ENCODE measurements around the gene CPEB2. TPM values are rescaled to one million over a fixed set of nuclear protein-coding genes. Genes with fewer than 3 reads are reported as not detected.

Gene CPEB2
- total and polyA plus RNA-seq, 9 of the 15 experiments (the other 6 are each of a cell fraction or from before 2014, with no cell fraction given), result 0.39 to 3.0 (median 1.4) TPM

DNA sequence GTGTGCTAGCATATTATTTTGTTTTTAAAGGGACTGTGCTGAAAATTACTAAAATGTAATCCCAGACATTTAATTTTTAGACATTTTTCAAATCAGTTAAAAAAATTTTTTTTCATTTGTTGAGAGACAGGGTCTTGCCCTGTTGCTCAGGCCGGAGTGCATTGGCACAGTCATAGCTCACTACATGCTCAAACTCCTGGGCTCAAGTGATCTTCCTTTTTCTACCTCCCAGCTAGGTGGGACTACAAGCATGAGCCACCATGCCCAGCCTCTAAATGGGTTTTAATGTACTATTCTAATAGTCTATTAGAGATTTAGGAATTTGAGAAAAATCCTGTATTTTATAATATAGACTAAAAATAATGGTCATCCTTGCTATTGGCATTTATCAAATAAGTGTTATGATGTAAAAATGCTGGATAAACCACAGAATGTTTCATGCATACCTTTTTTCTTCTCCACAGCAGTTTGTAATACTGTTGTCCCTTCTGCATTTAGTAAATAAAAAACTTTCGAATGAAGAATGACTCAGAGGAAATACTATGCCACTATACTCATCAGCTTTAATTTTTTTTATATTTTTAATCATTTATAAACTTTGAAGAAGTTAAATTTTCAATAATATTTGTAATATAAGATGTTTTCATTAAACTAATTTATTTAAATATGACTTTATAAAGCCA lies 29.9 kb downstream of the CPEB2 start (continued):
- TF ChIP-seq ZNF224 (CRISPR knock-in tag; IDR thresholded peaks at IDR 0.05), result no peak

DNA sequence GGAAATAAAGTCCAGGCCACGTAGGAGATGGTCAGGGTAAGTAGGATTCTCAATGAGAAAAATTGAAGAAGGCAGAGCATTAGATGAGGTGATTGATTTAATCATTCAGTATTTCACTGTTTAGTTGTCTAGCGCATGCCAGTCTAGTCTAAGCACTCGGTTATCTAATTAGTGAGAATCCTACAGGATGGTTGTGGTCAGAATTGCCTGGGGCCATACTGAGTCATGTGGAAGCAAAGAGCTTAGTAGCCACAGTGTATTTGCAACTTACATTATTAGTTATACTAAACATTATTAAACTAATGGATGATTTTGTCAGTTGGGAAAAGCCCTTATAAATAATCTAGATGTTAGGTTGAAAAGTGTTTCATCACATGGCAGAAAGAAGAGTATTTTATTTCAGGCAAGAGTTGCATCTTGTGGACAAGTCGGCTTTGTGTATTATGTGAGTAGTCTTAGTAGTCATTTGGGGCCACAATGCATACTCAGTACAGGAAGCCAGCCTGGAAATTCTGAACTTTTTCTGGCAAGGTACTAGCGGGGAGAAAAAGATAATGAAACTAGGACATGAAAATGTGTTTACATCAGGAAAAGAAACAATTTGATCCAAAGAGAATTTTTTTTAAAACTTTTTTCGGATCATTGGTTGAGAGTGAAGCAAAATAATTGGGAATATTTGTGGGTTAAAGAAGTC lies 31.9 kb downstream of the CPEB2 start:
- Histone ChIP-seq H3K4me2 (ENCODE audit: insufficient read depth, low read length) (no peak overlapping the region), H3K9me1 (ENCODE audit: control insufficient read depth, insufficient read depth, low read length) (no peaks in the 10 kb centered on the region), H4K20me1 (replicated peaks; ENCODE audit: control insufficient read depth, insufficient read depth, low read length) (no peaks in the 10 kb centered on the region), H3K27ac (ENCODE audit: extremely low read depth, low read depth, low read length) (no peak overlapping the region), H3K4me1 (replicated peaks in 1 of 2; ENCODE audit: control insufficient read depth in 2 of 2, insufficient read depth in 2 of 2, low read length in 2 of 2) (no peaks in the 10 kb centered on the region), H3K9ac (ENCODE audit: insufficient read depth in 1 of 2, low read depth in 2 of 2, low read length in 2 of 2) (no peak overlapping the region), H3K27me3 (ENCODE audit: control insufficient read depth in 2 of 2, insufficient read depth in 2 of 2, low read length in 2 of 2) (no peaks in the 10 kb centered on the region), H3K36me3 (ENCODE audit: control insufficient read depth, insufficient read depth, low read length) (peaks cover 12% of the 10 kb centered on the region; the same call in 1 of the 3 replicates), H3K79me2 (ENCODE audit: control insufficient read depth, insufficient read depth, low read length) (no peaks in the 10 kb centered on the region), H3K9me3 (replicated peaks; ENCODE audit: control insufficient read depth, insufficient read depth, low read depth, low read length) (no peaks in the 10 kb centered on the region), H2AFZ (ENCODE audit: low read depth, low read length) (no peak overlapping the region), H3K4me3 (no peak overlapping the region)
- FAIRE-seq (no peak), DNase-seq (ENCODE audit: extremely low read depth in 1 of 4, low spot score in 3 of 4) (no peak), ATAC-seq (peak; percentile 49; the same call in 2 of the 3 replicates)
- ChIA-PET POLR2A (interaction anchor here (1.2 to 1.3 kb wide), 2 partner anchors 14 to 19 kb away, joined by 3 read pairs; no protein-coding TSS in a partner anchor), CTCF (ENCODE audit: low intra/inter-chr PET ratio) (no interaction called here)
- WGBS (ENCODE audit: insufficient coverage, low coverage, missing lambda C conversion rate), result 79% methylated on average over 6 of the region's 6 CpGs
- TSS peak; percentile 33 for BruUV-seq (replicated peaks)
- in situ Hi-C loops (cut with MboI), result no loop called here
- intact Hi-C loops (cut with micrococcal nuclease), result no loop called here
- TF ChIP-seq ZBTB1 (CRISPR knock-in tag; IDR thresholded peaks at IDR 0.05; ENCODE audit: borderline replicate concordance, low read depth), result no peak
- no peak for TF ChIP-seq ZNF165 (CRISPR knock-in tag; IDR thresholded peaks at IDR 0.05; ENCODE audit: borderline replicate concordance)
- TF ChIP-seq, protein P1, sequence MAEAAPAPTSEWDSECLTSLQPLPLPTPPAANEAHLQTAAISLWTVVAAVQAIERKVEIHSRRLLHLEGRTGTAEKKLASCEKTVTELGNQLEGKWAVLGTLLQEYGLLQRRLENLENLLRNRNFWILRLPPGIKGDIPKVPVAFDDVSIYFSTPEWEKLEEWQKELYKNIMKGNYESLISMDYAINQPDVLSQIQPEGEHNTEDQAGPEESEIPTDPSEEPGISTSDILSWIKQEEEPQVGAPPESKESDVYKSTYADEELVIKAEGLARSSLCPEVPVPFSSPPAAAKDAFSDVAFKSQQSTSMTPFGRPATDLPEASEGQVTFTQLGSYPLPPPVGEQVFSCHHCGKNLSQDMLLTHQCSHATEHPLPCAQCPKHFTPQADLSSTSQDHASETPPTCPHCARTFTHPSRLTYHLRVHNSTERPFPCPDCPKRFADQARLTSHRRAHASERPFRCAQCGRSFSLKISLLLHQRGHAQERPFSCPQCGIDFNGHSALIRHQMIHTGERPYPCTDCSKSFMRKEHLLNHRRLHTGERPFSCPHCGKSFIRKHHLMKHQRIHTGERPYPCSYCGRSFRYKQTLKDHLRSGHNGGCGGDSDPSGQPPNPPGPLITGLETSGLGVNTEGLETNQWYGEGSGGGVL (CRISPR knock-in tag; IDR thresholded peaks at IDR 0.05), result no peak
- TF ChIP-seq, protein P2, sequence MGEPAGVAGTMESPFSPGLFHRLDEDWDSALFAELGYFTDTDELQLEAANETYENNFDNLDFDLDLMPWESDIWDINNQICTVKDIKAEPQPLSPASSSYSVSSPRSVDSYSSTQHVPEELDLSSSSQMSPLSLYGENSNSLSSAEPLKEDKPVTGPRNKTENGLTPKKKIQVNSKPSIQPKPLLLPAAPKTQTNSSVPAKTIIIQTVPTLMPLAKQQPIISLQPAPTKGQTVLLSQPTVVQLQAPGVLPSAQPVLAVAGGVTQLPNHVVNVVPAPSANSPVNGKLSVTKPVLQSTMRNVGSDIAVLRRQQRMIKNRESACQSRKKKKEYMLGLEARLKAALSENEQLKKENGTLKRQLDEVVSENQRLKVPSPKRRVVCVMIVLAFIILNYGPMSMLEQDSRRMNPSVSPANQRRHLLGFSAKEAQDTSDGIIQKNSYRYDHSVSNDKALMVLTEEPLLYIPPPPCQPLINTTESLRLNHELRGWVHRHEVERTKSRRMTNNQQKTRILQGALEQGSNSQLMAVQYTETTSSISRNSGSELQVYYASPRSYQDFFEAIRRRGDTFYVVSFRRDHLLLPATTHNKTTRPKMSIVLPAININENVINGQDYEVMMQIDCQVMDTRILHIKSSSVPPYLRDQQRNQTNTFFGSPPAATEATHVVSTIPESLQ (CRISPR knock-in tag; IDR thresholded peaks at IDR 0.05), result no peak
- no peak for TF ChIP-seq ESRRA (IDR thresholded peaks at IDR 0.05; ENCODE audit: borderline replicate concordance, low read depth)
- TF ChIP-seq HMG20B (CRISPR knock-in tag; IDR thresholded peaks at IDR 0.05), result no peak
- TF ChIP-seq, protein P3, sequence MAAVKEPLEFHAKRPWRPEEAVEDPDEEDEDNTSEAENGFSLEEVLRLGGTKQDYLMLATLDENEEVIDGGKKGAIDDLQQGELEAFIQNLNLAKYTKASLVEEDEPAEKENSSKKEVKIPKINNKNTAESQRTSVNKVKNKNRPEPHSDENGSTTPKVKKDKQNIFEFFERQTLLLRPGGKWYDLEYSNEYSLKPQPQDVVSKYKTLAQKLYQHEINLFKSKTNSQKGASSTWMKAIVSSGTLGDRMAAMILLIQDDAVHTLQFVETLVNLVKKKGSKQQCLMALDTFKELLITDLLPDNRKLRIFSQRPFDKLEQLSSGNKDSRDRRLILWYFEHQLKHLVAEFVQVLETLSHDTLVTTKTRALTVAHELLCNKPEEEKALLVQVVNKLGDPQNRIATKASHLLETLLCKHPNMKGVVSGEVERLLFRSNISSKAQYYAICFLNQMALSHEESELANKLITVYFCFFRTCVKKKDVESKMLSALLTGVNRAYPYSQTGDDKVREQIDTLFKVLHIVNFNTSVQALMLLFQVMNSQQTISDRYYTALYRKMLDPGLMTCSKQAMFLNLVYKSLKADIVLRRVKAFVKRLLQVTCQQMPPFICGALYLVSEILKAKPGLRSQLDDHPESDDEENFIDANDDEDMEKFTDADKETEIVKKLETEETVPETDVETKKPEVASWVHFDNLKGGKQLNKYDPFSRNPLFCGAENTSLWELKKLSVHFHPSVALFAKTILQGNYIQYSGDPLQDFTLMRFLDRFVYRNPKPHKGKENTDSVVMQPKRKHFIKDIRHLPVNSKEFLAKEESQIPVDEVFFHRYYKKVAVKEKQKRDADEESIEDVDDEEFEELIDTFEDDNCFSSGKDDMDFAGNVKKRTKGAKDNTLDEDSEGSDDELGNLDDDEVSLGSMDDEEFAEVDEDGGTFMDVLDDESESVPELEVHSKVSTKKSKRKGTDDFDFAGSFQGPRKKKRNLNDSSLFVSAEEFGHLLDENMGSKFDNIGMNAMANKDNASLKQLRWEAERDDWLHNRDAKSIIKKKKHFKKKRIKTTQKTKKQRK (IDR thresholded peaks at IDR 0.05; ENCODE audit: borderline replicate concordance, low read depth, low read length), result no peak
- no peak for TF ChIP-seq ZNF12 (CRISPR knock-in tag; IDR thresholded peaks at IDR 0.05)
- TF ChIP-seq PRPF4 (IDR thresholded peaks at IDR 0.05; ENCODE audit: insufficient read depth, low read depth, low read length, poor library complexity, severe bottlenecking), result no peak
- TF ChIP-seq PTBP1 (IDR thresholded peaks at IDR 0.05; ENCODE audit: low read depth, low read length), result no peak
